ENCODE results near the gene RASGRF2.
A peak's percentile ranks its signal among the peaks of the same experiment; 100 is the strongest.

Gene RASGRF2

GRCh38 chr5:81181576-81182316 lies 221.6 kb downstream of the RASGRF2 start:
- DNase-seq, result peak; percentile 13

GRCh38 chr5:81182396-81183390 lies 222.5 kb downstream of the RASGRF2 start:
- DNase-seq, result no peak

GRCh38 chr5:81183811-81184748 lies 223.9 kb downstream of the RASGRF2 start:
- peak; percentile 97 for DNase-seq

GRCh38 chr5:81184749-81185110 lies 224.6 kb downstream of the RASGRF2 start:
- DNase-seq, result no peak

- peak; percentile 54 for DNase-seq
Observed at GRCh38 chr5:81187885-81188284, 227.7 kb downstream of the RASGRF2 start.

- peak; percentile 19 for DNase-seq
Observed at GRCh38 chr5:81188962-81189361, 228.8 kb downstream of the RASGRF2 start.

- no peak for DNase-seq
Observed at GRCh38 chr5:81189875-81190498, 229.8 kb downstream of the RASGRF2 start.

- DNase-seq, result no peak
Observed at GRCh38 chr5:81191726-81192372, 231.7 kb downstream of the RASGRF2 start.

- no peak for DNase-seq
Observed at GRCh38 chr5:81192373-81192750, 232.2 kb downstream of the RASGRF2 start.

GRCh38 chr5:81194633-81195334 lies 234.6 kb downstream of the RASGRF2 start:
- peak; percentile 87 for DNase-seq

GRCh38 chr5:81195335-81195929 lies 235.3 kb downstream of the RASGRF2 start:
- DNase-seq, result no peak

- no peak for DNase-seq
Observed at GRCh38 chr5:81202655-81203054, 242.5 kb downstream of the RASGRF2 start.

- DNase-seq, result no peak
Observed at GRCh38 chr5:81203729-81204128, 243.6 kb downstream of the RASGRF2 start.

GRCh38 chr5:81204205-81204604 lies 244.0 kb downstream of the RASGRF2 start:
- DNase-seq, result no peak

- no peak for DNase-seq
Observed at GRCh38 chr5:81205058-81205457, 244.9 kb downstream of the RASGRF2 start.

- peak; percentile 39 for DNase-seq
Observed at GRCh38 chr5:81207009-81207408, 246.8 kb downstream of the RASGRF2 start.

GRCh38 chr5:81208904-81209303 lies 248.7 kb downstream of the RASGRF2 start:
- DNase-seq, result no peak

- peak; percentile 38 for DNase-seq
Observed at GRCh38 chr5:81209386-81209785, 249.2 kb downstream of the RASGRF2 start.

GRCh38 chr5:81209869-81210493 lies 249.8 kb downstream of the RASGRF2 start:
- DNase-seq, result peak; percentile 79

GRCh38 chr5:81212211-81212751 lies 252.1 kb downstream of the RASGRF2 start:
- peak; percentile 98 for DNase-seq
